Measurements from ENCODE around the gene HOATZ.
A peak's percentile ranks its signal among the peaks of the same experiment; 100 is the strongest.

HOATZ gene

DNA sequence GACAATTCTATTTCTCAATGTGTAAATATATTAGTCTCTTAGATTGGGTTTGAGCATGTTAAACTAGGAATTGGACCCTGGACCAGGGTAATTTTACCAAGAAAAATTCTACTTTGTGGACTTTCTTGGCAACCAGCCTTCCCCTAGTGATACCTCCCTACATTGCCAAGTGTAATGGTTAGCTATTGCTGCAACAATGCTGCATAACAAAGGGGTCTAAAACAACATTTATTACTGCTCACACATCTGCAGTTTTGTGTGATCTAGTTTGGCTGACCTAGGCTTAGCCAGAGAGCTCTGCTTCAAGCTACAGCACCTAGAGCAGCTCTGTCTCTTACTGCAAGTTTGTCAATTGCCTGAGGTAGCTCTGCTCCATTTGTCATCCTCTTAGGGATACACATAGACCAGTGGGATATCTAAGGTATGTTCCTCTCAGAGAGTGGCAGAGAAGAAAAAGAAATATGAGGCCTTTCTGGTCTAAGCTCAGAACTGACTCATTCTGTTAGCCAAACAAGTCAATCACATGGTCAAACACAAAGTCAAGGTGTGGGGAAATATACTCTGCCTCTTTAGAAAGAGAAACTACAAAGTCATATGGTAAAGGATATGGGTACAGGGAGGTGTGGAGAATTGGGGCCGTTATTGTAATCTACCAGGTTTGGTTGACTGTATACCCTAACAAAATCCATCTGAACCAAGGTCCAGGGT, 24.0 kb downstream of the HOATZ start:
- H3K4me1 ChIP-seq (ENCODE audit: control insufficient read depth, insufficient read depth, low read length) = peaks cover 30% of the 10 kb centered on the region
- no peaks in the 10 kb centered on the region for H3K27me3 ChIP-seq (ENCODE audit: control insufficient read depth, insufficient read depth, low read length)
- H3K36me3 ChIP-seq (ENCODE audit: insufficient read depth, low read length) = no peaks in the 10 kb centered on the region
- H3K4me2 ChIP-seq (ENCODE audit: low read length) = no peak overlapping the region
- H3K9ac ChIP-seq (ENCODE audit: low read depth, low read length) = no peak overlapping the region
- no peak overlapping the region for H3K4me3 ChIP-seq (ENCODE audit: low read length)
- no peaks in the 10 kb centered on the region for H3K9me3 ChIP-seq (replicated peaks; ENCODE audit: low read length)

GRCh38 chr11:111539426-111540113, 25.0 kb downstream of the HOATZ start:
- peak overlapping the region; percentile 76 for H3K9ac ChIP-seq (ENCODE audit: low read depth, low read length)
- H3K4me1 ChIP-seq (ENCODE audit: control insufficient read depth, insufficient read depth, low read length) = peaks cover 29% of the 10 kb centered on the region
- H3K4me2 ChIP-seq (ENCODE audit: low read length) = peak overlapping the region; percentile 99
- H3K36me3 ChIP-seq (ENCODE audit: insufficient read depth, low read length) = peaks cover 7% of the 10 kb centered on the region
- H3K9me3 ChIP-seq (replicated peaks; ENCODE audit: low read length) = no peaks in the 10 kb centered on the region
- peak overlapping the region; percentile 78 for H3K4me3 ChIP-seq (ENCODE audit: low read length)
- no peaks in the 10 kb centered on the region for H3K27me3 ChIP-seq (ENCODE audit: control insufficient read depth, insufficient read depth, low read length)

DNA sequence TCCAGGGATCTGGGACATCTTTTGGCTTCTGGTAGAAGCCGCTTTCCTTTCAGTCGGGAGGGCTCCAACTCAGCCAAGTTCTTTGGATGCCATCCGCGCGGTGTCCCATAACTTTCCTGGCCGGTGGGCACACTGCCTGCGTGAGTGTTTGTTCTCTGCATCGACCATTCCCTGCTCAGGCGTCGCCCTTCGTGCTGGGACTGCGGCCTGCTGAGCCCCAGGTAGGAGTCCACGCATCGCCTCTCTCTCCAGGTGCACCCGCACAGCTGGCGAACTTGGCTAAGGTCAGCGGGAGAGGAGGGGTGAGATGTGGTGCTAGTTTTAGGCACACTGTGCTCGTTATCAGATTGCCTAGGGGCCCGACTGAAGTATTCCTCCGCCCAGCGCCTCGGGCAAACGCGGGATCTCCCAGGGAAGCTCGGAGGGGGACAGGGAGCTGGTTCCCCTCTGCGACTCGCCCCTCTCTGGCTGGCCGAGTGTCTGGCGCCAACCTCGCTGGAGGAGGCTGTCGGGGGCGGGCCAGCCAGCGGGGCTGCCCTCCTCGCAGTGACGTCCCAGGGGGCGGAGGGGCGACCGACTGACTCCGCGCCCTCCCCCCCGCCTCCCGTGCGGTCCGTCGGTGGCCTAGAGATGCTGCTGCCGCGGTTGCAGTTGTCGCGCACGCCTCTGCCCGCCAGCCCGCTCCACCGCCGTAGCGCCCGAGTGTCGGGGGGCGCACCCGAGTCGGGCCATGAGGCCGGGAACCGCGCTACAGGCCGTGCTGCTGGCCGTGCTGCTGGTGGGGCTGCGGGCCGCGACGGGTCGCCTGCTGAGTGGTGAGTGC, 25.7 kb downstream of the HOATZ start, which contains the start of gene LAYN:
Gene LAYN (plus strand): TSS at position 607 of the 823 bp plus-strand sequence. CDS start 124 bp downstream, at position 731.
- Histone ChIP-seq H3K4me3 (ENCODE audit: low read length) (peak within 1 kb of the TSS; percentile 78), H3K4me2 (ENCODE audit: low read length) (peak within 1 kb of the TSS; percentile 99), H3K9ac (ENCODE audit: low read depth, low read length) (peak within 1 kb of the TSS; percentile 76), H3K36me3 (ENCODE audit: insufficient read depth, low read length) (peaks cover 11% of the 10 kb centered on the region), H3K4me1 (ENCODE audit: control insufficient read depth, insufficient read depth, low read length) (peaks cover 21% of the 10 kb centered on the region), H3K27me3 (ENCODE audit: control insufficient read depth, insufficient read depth, low read length) (no peaks in the 10 kb centered on the region), H3K9me3 (replicated peaks; ENCODE audit: low read length) (no peaks in the 10 kb centered on the region)

GRCh38 chr11:111540937-111541253, 26.3 kb downstream of the HOATZ start:
- H3K4me1 ChIP-seq (ENCODE audit: control insufficient read depth, insufficient read depth, low read length) = peaks cover 21% of the 10 kb centered on the region
- peaks cover 17% of the 10 kb centered on the region for H3K36me3 ChIP-seq (ENCODE audit: insufficient read depth, low read length)
- peak overlapping the region; percentile 78 for H3K4me3 ChIP-seq (ENCODE audit: low read length)
- peak overlapping the region; percentile 76 for H3K9ac ChIP-seq (ENCODE audit: low read depth, low read length)
- H3K27me3 ChIP-seq (ENCODE audit: control insufficient read depth, insufficient read depth, low read length) = no peaks in the 10 kb centered on the region
- H3K4me2 ChIP-seq (ENCODE audit: low read length) = peak overlapping the region; percentile 99
- no peaks in the 10 kb centered on the region for H3K9me3 ChIP-seq (replicated peaks; ENCODE audit: low read length)

DNA sequence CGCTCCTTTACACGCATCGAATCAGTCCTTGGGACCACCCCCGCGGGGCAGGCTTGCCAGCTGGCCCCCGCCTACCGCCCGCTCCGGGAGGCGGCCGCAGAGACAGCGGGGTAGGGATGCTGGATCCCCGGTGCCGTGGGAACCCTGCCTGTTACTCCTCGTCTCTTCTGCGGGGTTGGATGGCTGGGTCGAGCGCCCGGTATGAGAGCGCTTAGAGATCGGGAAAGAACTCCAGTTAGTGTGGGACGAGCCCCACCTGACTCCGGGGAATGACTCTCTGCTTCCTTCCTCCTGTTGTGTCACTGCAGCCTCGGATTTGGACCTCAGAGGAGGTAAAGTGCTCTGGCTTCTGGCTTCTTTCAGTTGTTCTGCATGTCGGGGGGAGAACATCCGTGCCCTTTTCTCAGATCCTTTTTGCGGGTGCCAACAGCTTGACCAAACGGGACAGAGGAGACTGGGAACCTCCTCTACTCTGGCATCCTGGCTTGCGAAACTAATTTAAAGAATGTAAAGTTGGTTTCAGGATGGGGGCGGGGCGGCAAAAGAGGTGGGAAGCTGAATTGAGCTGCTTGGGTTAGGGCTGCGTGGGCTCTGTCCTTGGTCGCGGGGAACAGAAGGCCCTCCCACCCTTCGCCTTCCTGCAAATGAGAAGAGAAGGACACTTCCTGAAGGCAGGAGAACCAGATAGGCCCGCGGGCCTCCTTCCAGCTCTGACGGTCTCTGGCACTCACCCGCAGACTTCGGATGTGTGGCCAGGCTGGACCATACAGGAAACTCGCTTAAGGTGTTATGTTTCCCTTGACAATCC, 26.9 kb downstream of the HOATZ start:
- H3K9ac ChIP-seq (ENCODE audit: low read depth, low read length) = peak overlapping the region; percentile 76
- no peaks in the 10 kb centered on the region for H3K9me3 ChIP-seq (replicated peaks; ENCODE audit: low read length)
- H3K36me3 ChIP-seq (ENCODE audit: insufficient read depth, low read length) = peaks cover 23% of the 10 kb centered on the region
- no peaks in the 10 kb centered on the region for H3K27me3 ChIP-seq (ENCODE audit: control insufficient read depth, insufficient read depth, low read length)
- H3K4me1 ChIP-seq (ENCODE audit: control insufficient read depth, insufficient read depth, low read length) = peaks cover 21% of the 10 kb centered on the region
- H3K4me2 ChIP-seq (ENCODE audit: low read length) = peak overlapping the region; percentile 99
- H3K4me3 ChIP-seq (ENCODE audit: low read length) = peak overlapping the region; percentile 78

DNA sequence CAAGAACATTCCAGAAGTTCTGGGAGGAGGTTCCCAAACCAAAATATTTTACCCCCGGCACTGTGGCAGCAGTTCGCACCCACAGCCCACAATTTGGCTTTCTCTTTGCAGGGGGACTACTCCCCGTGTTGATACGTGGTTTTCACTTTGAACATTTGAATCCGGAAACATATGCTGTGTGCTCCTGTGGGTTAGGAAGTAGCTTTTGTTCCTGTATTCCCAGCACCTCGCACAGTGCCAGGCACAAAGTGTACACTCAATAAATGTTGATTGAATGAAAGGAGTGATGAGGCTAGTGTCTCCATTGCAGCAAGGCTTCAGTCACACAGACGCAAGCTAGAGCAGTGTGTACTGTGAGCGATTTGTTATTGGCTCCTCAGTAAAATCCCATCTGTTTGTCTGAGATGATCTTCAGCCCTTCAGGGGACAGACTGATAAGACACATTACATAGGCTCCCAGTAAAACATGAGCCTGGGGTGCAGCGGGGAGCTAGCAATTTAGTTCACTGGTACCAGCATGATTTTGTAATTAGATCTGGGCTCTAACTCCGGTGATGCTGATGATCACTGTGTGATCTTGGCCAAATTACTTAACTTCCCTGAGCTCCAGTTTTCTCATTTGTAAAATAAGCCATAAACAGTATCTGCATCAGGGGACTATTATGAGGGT, 28.2 kb downstream of the HOATZ start:
- Histone ChIP-seq H3K27me3 (ENCODE audit: control insufficient read depth, insufficient read depth, low read length) (no peaks in the 10 kb centered on the region), H3K4me3 (ENCODE audit: low read length) (no peak overlapping the region), H3K9me3 (replicated peaks; ENCODE audit: low read length) (no peaks in the 10 kb centered on the region), H3K36me3 (ENCODE audit: insufficient read depth, low read length) (peaks cover 34% of the 10 kb centered on the region), H3K9ac (ENCODE audit: low read depth, low read length) (no peak overlapping the region), H3K4me2 (ENCODE audit: low read length) (no peak overlapping the region), H3K4me1 (ENCODE audit: control insufficient read depth, insufficient read depth, low read length) (peaks cover 21% of the 10 kb centered on the region)

GRCh38 chr11:111548525-111548924, 33.9 kb downstream of the HOATZ start:
- no peaks in the 10 kb centered on the region for H3K4me1 ChIP-seq (ENCODE audit: control insufficient read depth, insufficient read depth, low read length)

DNA sequence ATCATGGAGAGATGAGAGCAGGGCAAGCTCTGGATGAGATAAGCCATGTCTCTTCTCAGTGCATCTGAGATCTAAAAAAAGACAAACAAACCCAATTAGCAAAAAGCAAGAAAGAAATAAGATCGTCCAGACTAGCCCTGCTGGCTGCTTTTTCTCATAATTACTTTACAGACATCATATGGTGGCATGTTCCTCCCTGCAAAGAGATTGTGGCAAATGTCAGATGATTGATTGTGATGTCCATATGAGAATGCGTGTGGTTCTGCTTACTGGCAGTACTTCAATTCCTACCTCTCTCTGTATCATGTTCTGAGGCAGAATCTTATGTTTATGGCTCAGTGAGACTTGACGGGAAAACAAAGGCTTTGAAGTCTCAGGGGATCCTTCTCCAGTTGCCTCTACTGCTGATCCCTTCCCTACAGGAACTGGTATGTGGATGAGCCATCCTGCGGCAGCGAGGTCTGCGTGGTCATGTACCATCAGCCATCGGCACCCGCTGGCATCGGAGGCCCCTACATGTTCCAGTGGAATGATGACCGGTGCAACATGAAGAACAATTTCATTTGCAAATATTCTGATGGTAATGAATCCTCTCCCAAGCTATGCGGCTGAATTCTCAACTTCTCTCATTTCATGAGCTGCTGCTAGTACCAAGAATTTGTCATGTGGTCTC, 34.8 kb downstream of the HOATZ start:
- Histone ChIP-seq H3K9ac (ENCODE audit: low read depth, low read length) (no peak overlapping the region), H3K36me3 (ENCODE audit: insufficient read depth, low read length) (peaks cover 50% of the 10 kb centered on the region), H3K9me3 (replicated peaks; ENCODE audit: low read length) (no peaks in the 10 kb centered on the region), H3K4me2 (ENCODE audit: low read length) (no peak overlapping the region), H3K27me3 (ENCODE audit: control insufficient read depth, insufficient read depth, low read length) (no peaks in the 10 kb centered on the region), H3K4me3 (ENCODE audit: low read length) (no peak overlapping the region), H3K4me1 (ENCODE audit: control insufficient read depth, insufficient read depth, low read length) (peaks cover 7% of the 10 kb centered on the region)

More at GRCh38 chr11:111548525-111548924, 33.9 kb downstream of the HOATZ start:
- peaks cover 55% of the 10 kb centered on the region for H3K36me3 ChIP-seq (ENCODE audit: insufficient read depth, low read length)
- no peak overlapping the region for H3K4me2 ChIP-seq (ENCODE audit: low read length)
- no peaks in the 10 kb centered on the region for H3K9me3 ChIP-seq (replicated peaks; ENCODE audit: low read length)
- H3K9ac ChIP-seq (ENCODE audit: low read depth, low read length) = no peak overlapping the region
- no peak overlapping the region for H3K4me3 ChIP-seq (ENCODE audit: low read length)
- H3K27me3 ChIP-seq (ENCODE audit: control insufficient read depth, insufficient read depth, low read length) = no peaks in the 10 kb centered on the region

GRCh38 chr11:111549869-111550203, 35.3 kb downstream of the HOATZ start:
- no peak overlapping the region for H3K4me2 ChIP-seq (ENCODE audit: low read length)
- H3K36me3 ChIP-seq (ENCODE audit: insufficient read depth, low read length) = peaks cover 46% of the 10 kb centered on the region
- H3K9me3 ChIP-seq (replicated peaks; ENCODE audit: low read length) = no peaks in the 10 kb centered on the region
- no peaks in the 10 kb centered on the region for H3K27me3 ChIP-seq (ENCODE audit: control insufficient read depth, insufficient read depth, low read length)
- peaks cover 12% of the 10 kb centered on the region for H3K4me1 ChIP-seq (ENCODE audit: control insufficient read depth, insufficient read depth, low read length)
- H3K9ac ChIP-seq (ENCODE audit: low read depth, low read length) = no peak overlapping the region
- no peak overlapping the region for H3K4me3 ChIP-seq (ENCODE audit: low read length)

GRCh38 chr11:111550258-111550657, 35.7 kb downstream of the HOATZ start:
- Histone ChIP-seq H3K36me3 (ENCODE audit: insufficient read depth, low read length) (peaks cover 44% of the 10 kb centered on the region), H3K27me3 (ENCODE audit: control insufficient read depth, insufficient read depth, low read length) (no peaks in the 10 kb centered on the region), H3K9me3 (replicated peaks; ENCODE audit: low read length) (no peaks in the 10 kb centered on the region), H3K4me1 (ENCODE audit: control insufficient read depth, insufficient read depth, low read length) (peaks cover 16% of the 10 kb centered on the region), H3K9ac (ENCODE audit: low read depth, low read length) (no peak overlapping the region), H3K4me2 (ENCODE audit: low read length) (no peak overlapping the region), H3K4me3 (ENCODE audit: low read length) (no peak overlapping the region)
